Transverse colon (tissue), 4 donors: ENCODE data around the gene SHISAL1.

Experiments
- CTCF ChIP-seq, 5 experiments: fragments of 200-600 bp in 3 of 5; fragments of 450-650 bp in 2 of 5; sonication (generic) in 3 of 5; IDR thresholded peaks; 1 replicate in 2 of 5; 2 replicates in 3 of 5; pipeline ENCODE4 v1.5.1; 2016 to 2017; ENCODE audit warnings: antibody characterized with exemption in 5 of 5, inconsistent platforms in 3 of 5, mild to moderate bottlenecking in 2 of 5, moderate library complexity in 1 of 5
- EP300 ChIP-seq: sonication (generic); formaldehyde crosslinking; IDR thresholded peaks from one replicate; pipeline ENCODE4 v1.6.1; 2017; ENCODE audit warnings: antibody characterized with exemption, low read depth
- POLR2A ChIP-seq: fragments of 450-650 bp; IDR thresholded peaks from one replicate; pipeline ENCODE4 v1.6.1; 2016; ENCODE audit warnings: antibody characterized with exemption, mild to moderate bottlenecking, moderate library complexity
- POLR2AphosphoS5 ChIP-seq, 3 donors: sonication (generic); formaldehyde crosslinking; IDR thresholded peaks; one replicate each; pipeline ENCODE4 v1.6.1; 2016; ENCODE audit warnings: antibody characterized with exemption in 3 of 3

- no peak for TF ChIP-seq CTCF (IDR thresholded peaks at IDR 0.05)
- TF ChIP-seq POLR2AphosphoS5 (IDR thresholded peaks at IDR 0.05): no peak
- no peak for TF ChIP-seq POLR2A
- no peak for TF ChIP-seq EP300
Observed at GRCh38 chr22:44242946-44243724, 69.6 kb downstream of the SHISAL1 start.
